ENCODE measurements around the gene SARS1.

DNA sequence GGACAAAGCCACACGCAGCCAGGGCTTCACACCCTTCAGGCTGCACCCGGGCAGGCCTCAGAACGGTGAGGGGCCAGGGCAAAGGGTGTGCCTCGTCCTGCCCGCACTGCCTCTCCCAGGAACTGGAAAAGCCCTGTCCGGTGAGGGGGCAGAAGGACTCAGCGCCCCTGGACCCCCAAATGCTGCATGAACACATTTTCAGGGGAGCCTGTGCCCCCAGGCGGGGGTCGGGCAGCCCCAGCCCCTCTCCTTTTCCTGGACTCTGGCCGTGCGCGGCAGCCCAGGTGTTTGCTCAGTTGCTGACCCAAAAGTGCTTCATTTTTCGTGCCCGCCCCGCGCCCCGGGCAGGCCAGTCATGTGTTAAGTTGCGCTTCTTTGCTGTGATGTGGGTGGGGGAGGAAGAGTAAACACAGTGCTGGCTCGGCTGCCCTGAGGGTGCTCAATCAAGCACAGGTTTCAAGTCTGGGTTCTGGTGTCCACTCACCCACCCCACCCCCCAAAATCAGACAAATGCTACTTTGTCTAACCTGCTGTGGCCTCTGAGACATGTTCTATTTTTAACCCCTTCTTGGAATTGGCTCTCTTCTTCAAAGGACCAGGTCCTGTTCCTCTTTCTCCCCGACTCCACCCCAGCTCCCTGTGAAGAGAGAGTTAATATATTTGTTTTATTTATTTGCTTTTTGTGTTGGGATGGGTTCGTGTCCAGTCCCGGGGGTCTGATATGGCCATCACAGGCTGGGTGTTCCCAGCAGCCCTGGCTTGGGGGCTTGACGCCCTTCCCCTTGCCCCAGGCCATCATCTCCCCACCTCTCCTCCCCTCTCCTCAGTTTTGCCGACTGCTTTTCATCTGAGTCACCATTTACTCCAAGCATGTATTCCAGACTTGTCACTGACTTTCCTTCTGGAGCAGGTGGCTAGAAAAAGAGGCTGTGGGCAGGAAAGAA lies 61.1 kb downstream of the SARS1 start:
- TF ChIP-seq, protein P1, sequence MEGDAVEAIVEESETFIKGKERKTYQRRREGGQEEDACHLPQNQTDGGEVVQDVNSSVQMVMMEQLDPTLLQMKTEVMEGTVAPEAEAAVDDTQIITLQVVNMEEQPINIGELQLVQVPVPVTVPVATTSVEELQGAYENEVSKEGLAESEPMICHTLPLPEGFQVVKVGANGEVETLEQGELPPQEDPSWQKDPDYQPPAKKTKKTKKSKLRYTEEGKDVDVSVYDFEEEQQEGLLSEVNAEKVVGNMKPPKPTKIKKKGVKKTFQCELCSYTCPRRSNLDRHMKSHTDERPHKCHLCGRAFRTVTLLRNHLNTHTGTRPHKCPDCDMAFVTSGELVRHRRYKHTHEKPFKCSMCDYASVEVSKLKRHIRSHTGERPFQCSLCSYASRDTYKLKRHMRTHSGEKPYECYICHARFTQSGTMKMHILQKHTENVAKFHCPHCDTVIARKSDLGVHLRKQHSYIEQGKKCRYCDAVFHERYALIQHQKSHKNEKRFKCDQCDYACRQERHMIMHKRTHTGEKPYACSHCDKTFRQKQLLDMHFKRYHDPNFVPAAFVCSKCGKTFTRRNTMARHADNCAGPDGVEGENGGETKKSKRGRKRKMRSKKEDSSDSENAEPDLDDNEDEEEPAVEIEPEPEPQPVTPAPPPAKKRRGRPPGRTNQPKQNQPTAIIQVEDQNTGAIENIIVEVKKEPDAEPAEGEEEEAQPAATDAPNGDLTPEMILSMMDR (conservative IDR thresholded peaks at IDR 0.05 in 1 of 2, IDR thresholded peaks at IDR 0.05 in 1 of 2; ENCODE audit: low read depth in 1 of 2, low read length in 2 of 2), result no peak
- TF ChIP-seq EZH2 (IDR thresholded peaks at IDR 0.05; ENCODE audit: low read length, missing control alignments), result no peak
